GM21423 (cell line): Measurements from ENCODE around the gene MTCH2.
"Not testable (repeated sequence)": the region's sequence is repeated elsewhere in the genome, so short reads cannot be mapped to it uniquely, and the experiment has no call there.

Experiments used
- ATAC-seq: cut with Tn5 transposase; IDR thresholded peaks from one replicate; pipeline ENCODE4 v1.9.1; 2021; ENCODE audit warnings: mild to moderate bottlenecking, moderate library complexity; ENCODE audit not compliant: unreplicated experiment

Gene MTCH2

DNA sequence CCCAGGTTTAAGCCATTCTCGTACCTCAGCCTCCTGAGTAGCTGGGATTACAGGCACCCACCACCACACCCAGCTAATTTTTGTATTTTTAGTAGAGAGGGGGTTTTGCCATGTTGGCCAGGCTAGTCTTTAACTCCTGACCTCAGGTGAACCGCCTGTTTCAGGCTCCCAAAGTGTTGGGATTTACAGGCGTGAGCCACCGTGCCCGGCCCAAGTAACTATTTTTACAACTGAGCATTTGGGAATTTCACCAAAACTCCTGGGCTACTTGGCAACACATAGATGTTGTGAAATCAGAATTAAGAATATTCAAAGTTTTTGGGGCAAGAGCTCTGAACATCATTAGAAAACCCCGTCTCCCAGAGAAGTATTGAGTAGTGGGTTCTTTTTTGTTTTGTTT is 1.9 kb downstream of the MTCH2 start:
- ATAC-seq: not testable (repeated sequence)

- ATAC-seq: not testable (repeated sequence)
Measured at GRCh38 chr11:47636331-47636730, 6.0 kb downstream of the MTCH2 start.

- no peak for ATAC-seq
Measured at GRCh38 chr11:47631473-47631872, 10.9 kb downstream of the MTCH2 start.

- no peak for ATAC-seq
Measured at GRCh38 chr11:47628026-47628425, 14.3 kb downstream of the MTCH2 start.

GRCh38 chr11:47626234-47626633 is 16.1 kb downstream of the MTCH2 start:
- no peak for ATAC-seq

DNA sequence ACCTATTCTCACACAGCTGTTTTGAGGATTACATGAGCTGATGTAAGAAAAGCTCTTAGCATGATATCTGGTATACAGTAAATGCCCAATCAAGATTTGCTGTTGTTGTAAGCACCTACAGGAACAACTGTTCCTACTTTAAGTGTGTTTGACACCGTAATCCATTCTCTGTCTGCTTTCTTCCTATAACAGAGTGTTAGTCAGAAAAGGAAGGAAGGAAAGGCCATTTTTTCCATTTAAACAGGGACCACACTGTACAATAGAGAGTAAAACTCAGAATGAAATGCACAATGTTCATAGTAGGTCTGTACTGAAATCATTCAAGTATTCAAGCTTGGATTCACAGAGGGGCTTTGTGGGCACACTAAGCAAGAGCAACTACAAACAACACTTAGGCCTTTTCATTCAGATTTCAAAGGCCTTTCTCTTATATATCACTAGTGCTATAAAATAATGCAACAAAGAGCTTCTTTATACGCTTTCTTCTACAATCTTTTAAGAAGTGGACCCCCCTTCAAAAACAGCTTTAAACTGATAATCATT is 21.5 kb downstream of the MTCH2 start:
- no peak for ATAC-seq

DNA sequence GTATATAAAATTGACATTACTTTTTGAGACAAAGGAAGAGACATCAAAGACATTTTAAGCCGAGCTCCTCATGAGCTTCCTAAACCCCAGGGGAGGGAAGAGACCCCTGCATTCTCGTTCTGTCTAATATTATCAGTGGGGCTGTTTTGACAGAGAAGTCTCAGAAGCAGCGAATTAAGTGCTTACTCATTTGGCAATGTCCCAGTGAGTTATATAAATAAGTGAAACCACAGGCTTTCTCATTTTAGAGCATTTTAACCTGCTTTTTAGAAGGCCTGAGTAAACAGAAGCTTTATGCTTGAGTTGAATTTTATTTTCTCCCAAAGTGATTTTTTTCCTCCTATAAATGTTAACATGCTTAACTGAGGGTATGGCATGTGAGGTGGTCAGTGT is 24.9 kb downstream of the MTCH2 start:
- no peak for ATAC-seq

DNA sequence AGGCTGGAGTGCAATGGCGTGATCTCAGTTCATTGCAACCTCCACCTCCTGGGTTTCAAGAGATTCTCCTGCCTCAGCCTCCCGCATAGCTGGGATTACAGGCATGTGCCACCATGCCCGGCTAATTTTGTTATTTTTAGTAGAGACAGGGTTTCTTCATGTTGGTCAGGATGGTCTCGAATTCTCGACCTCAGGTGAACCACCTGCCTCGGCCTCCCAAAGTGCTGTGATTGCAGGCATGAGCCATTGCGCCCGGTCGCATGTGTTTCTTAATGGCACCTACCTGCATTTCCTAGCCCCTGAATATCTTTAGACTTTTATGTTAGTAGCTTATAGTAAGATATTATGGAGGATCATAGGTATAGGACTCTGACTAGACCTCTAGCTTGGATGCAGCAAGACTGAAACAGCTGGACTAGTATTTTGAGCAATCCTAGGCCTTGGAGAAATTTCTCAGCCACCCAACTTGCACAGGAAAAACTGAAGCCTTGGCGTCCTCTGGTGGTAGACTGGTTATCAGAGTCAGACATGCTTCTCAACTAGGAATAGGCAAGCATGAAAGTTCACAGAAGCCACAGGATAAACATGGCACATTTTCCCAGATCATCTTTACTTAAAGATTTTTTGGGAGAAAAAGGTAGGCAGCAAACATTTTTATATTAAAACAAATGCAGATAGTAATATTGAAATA is 25.5 kb downstream of the MTCH2 start:
- no peak for ATAC-seq

- no peak for ATAC-seq
Measured at GRCh38 chr11:47615249-47615648, 27.1 kb downstream of the MTCH2 start.

DNA sequence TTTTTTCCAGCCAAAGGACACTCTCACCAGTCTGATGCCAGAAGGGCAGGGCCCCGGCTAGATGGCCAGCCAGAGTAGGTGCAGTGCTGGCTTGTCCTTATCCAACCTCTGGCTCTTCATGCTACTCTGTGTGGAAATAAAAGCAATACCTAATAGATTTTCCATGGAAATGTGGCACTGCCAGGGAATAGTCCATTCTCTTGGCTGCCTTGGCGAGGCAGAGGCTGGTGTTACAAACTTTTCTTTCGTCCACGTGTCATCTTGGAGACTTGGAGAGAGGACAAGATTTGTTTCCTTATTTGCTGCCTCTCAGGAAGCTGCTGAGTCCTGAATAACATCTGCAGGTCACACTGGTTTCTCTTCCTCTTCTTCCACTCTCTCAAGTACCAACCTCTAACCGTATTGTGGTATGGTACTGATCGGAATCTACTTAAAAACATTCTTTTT is 31.0 kb downstream of the MTCH2 start:
- peak; percentile 86 for ATAC-seq

GRCh38 chr11:47609675-47610074 is 32.7 kb downstream of the MTCH2 start:
- no peak for ATAC-seq

DNA sequence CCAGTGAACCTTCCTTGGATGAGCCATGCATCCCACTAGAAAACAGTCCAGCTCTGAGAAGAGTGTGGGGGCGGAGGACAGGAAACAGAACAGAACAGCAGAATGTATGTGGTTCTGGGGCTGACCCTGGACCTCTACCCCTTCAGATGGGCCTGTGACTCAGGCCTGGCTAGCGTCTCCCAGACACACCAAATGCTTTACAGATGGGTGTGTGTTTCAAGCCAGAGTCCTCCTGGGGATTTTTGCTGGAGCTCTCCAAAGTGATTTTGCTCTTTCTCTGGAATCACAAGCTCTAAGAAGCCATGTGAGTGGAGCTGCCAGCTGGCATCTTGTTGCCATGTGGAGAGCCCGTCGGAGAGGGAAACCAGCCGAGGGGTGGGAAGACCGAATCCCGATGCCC is 35.0 kb downstream of the MTCH2 start:
- no peak for ATAC-seq

GRCh38 chr11:47606731-47607130 is 35.6 kb downstream of the MTCH2 start:
- no peak for ATAC-seq

- no peak for ATAC-seq
Measured at GRCh38 chr11:47605921-47606320, 36.4 kb downstream of the MTCH2 start.

DNA sequence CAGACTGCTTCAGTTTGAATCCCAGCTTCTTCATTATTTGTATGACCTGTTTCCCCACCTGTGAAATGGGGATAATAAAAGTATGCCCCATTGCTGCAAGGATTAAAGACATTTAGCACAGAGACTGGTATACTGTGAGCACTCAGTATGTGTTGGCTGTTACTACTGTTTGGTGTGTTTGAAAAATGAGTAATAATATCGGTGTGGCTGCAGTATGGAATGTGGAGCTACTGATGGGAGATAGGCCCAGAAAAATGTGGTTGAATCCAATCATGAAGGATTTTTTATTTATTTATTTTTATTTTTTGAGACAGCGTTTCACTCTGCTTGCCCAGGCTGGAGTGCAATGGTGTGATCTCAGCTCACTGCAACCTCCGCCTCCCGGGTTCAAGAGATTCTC is 39.1 kb downstream of the MTCH2 start:
- ATAC-seq: no peak

DNA sequence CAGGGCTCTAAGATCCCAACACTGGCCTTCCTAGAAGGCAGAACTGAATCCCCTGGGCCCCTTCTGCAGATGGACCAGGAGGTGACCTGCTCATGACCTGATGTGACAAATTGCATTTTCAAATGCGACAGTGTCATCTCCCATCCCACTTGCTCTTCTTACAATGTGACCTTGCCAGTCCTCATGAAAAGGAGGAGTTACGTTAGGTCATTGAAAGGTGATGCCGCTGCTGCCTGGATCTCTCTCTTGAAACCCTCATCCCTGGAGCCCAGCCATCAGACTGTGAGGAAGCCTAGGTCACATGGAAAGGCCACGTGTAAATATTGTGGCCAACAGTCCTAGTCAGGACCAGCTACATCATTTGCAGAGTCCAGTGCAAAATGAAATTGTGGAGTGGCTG is 42.5 kb downstream of the MTCH2 start:
- ATAC-seq: no peak

- no peak for ATAC-seq
Measured at GRCh38 chr11:47595967-47596366, 46.4 kb downstream of the MTCH2 start.

DNA sequence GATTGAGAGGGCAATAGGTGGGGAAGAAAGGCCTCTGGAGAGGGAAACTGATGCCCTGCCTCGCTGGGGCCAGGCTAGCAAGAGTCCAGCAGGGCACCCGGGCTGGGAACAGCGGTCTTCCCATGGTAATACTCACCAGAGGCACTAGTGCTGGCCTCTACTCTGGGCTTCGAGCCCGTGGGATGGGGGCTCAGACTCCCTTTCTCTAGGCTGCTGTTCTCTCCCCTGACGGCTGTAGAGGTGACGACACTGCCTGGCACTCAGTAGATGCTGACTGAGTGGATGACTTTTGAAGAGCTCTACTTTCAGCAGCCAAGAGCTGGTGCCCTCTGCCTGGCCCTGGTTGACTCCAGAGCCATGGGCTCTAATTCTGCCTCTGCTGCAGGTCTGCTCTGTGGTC is 47.3 kb downstream of the MTCH2 start:
- ATAC-seq: no peak

DNA sequence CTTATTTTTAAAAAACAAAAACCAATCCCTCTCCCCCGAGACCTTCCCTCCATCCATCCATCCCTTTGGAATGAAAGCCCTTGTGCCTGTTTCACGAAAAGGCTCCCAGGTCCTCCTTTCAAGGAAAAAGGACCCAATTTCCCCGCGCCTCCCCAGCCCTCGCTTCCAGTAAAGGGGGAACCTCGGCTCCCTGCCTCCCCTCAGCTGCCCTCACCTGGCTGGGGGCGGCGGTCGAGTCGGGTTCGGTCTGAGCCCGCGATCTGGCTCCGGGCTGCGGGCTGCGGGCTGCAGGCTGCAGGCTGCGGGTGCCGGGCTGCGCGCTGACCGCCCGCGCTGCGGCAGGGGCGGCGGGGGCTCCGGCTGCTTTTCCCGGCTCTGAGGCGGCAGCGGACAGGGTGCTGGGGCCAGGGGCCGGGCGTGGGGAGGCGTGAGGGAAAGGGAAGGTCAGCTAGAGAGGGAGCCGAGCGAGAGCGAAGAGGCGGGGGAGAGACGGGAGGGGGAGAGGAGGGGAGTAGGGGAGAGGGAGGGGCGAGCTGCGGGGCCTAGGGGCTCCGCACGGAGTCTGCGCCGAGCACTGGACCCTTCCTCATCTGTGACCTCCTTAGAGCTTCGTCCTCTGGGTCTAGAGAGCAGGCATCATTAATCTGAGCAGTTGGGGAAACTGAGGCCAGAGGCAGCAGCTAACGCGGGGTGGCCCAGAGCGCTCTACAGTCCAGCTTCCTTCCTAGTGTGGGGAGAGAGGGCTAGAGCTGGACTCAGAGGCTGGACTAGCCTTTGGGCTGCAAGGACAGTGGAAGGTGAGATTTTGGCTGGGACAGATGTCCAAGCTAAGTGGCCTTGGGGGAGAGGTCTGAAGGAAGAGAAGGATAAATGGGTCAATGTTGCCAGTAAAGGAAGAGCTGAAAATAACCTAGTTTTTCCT is 48.2 kb downstream of the MTCH2 start, which contains the start of gene C1QTNF4:
TSS of gene C1QTNF4 (minus strand) at position 478 of the 922 bp plus-strand sequence. CDS start 3,601 bp downstream, outside the sequence.
- no peak for ATAC-seq

GRCh38 chr11:47593492-47593933 is 48.8 kb downstream of the MTCH2 start:
- no peak for ATAC-seq

DNA sequence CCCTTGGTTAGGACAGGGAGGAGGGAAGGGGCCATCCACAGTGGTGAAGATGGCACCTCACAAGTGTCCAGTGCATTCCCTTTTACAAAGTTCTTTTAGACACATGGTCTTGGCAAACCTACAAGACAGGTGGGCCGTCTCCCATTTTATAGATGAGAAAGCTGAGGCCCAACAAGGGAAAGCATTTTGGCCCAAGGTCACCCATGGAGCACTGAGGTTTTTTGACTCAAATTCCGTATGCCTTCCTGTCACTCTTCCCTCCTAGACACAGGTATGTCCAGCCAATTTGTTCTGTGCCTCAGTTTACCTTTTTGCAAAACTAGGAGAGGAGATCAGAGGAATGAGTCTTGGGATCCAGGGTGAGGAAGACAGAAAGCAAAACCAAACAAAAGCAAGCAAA is 49.4 kb downstream of the MTCH2 start:
- ATAC-seq: no peak

- ATAC-seq: no peak
Measured at GRCh38 chr11:47592251-47592650, 50.1 kb downstream of the MTCH2 start.
